HepG2 (cell line): ENCODE data around the gene DNAAF3. TPM values are rescaled to one million over a fixed set of nuclear protein-coding genes. Genes with fewer than 3 reads are reported as not detected.

Experiments used
- AFF4 ChIP-seq: sonication (generic); formaldehyde crosslinking; IDR thresholded peaks from 2 replicates; pipeline ENCODE4 v1.4.0; 2020; ENCODE audit warnings: missing genetic modification reagents
- HOXA3 ChIP-seq: sonication (generic); formaldehyde crosslinking; IDR thresholded peaks from 2 replicates; pipeline ENCODE4 v1.5.0; 2020; ENCODE audit warnings: missing genetic modification reagents
- KDM1A ChIP-seq: IDR thresholded peaks from 2 replicates; pipeline ENCODE4 v1.6.1; 2016; ENCODE audit warnings: missing compliant biosample characterization
- KLF12 ChIP-seq: sonication (generic); formaldehyde crosslinking; IDR thresholded peaks from 2 replicates; pipeline ENCODE4 v1.4.0; 2020; ENCODE audit warnings: missing genetic modification reagents, borderline replicate concordance
- MED1 ChIP-seq: sonication (generic); formaldehyde crosslinking; IDR thresholded peaks from 2 replicates; pipeline ENCODE4 v1.4.0; 2020; ENCODE audit warnings: missing genetic modification reagents
- MIXL1 ChIP-seq: IDR thresholded peaks from 2 replicates; pipeline ENCODE4 v1.6.1; 2016
- PLRG1 ChIP-seq: fragments of 450-650 bp; conservative IDR thresholded peaks from 2 replicates; pipeline ENCODE4 v1.6.1; 2016
- RELA ChIP-seq: sonication (generic); formaldehyde crosslinking; IDR thresholded peaks from 2 replicates; pipeline ENCODE4 v1.4.0; 2020; ENCODE audit warnings: missing genetic modification reagents
- RFXAP ChIP-seq: sonication (generic); formaldehyde crosslinking; IDR thresholded peaks from 2 replicates; pipeline ENCODE4 v1.4.0; 2020; ENCODE audit warnings: missing genetic modification reagents, borderline replicate concordance
- SIN3A ChIP-seq: IDR thresholded peaks from 2 replicates; pipeline ENCODE4 v1.6.1; 2011; ENCODE audit warnings: low read depth, mild to moderate bottlenecking, control low read depth, low read length, borderline replicate concordance
- ZFP82 ChIP-seq: sonication (generic); formaldehyde crosslinking; IDR thresholded peaks from 2 replicates; pipeline ENCODE4 v1.5.1; 2020; ENCODE audit warnings: mild to moderate bottlenecking, missing genetic modification reagents, borderline replicate concordance
- ZMYM3 ChIP-seq: sonication (generic); formaldehyde crosslinking; IDR thresholded peaks from 2 replicates; pipeline ENCODE4 v1.5.1; 2020; ENCODE audit warnings: mild to moderate bottlenecking, missing genetic modification reagents
- ZNF317 ChIP-seq: sonication (generic); formaldehyde crosslinking; IDR thresholded peaks from 2 replicates; pipeline ENCODE4 v1.5.0; 2020; ENCODE audit warnings: mild to moderate bottlenecking, missing genetic modification reagents
- ZNF577 ChIP-seq: sonication (generic); formaldehyde crosslinking; IDR thresholded peaks from 2 replicates; pipeline ENCODE4 v1.4.0; 2020; ENCODE audit warnings: mild to moderate bottlenecking, low read depth, missing genetic modification reagents, borderline replicate concordance
- ZNF737 ChIP-seq: sonication (generic); formaldehyde crosslinking; IDR thresholded peaks from 2 replicates; pipeline ENCODE4 v1.5.0; 2020; ENCODE audit warnings: missing genetic modification reagents, mild to moderate bottlenecking, borderline replicate concordance
- ZNF749 ChIP-seq: sonication (generic); formaldehyde crosslinking; IDR thresholded peaks from 2 replicates; pipeline ENCODE4 v1.8.0; 2022; ENCODE audit warnings: mild to moderate bottlenecking, missing genetic modification reagents, moderate library complexity, borderline replicate concordance
- polyA plus RNA-seq, 8 experiments: library from polyadenylated mRNA; depleted of rRNA in 3 of 8; stranded (reverse) in 7 of 8; unstranded in 1 of 8; fragments of >200 nt; fragmentation: Illumina TruSeq in 4 of 8; extraction: Trizol in 4 of 8; gene quantifications; 2 replicates each; pipeline versions ENCODE4 v1.2.1 to v1.2.3, GENCODE V29; 2011 to 2016; ENCODE audit warnings: low read depth in 4 of 8, missing spikeins in 1 of 8, mixed read lengths in 1 of 8; ENCODE audit not compliant: insufficient read depth in 1 of 8
- total RNA-seq, 5 experiments: library from RNA; depleted of rRNA; stranded (reverse); fragments of >200 nt; fragmentation: Illumina TruSeq; extraction: Trizol; gene quantifications; 2 replicates each; pipeline ENCODE4 v1.2.3, GENCODE V29; 2016; ENCODE audit warnings: low read depth in 1 of 5
- TF ChIP-seq, protein P1 (sequence below): sonication (generic); formaldehyde crosslinking; IDR thresholded peaks from 2 replicates; pipeline ENCODE4 v1.4.0; 2020; ENCODE audit warnings: missing genetic modification reagents, borderline replicate concordance
- TF ChIP-seq, protein P2 (sequence below), 2 experiments: sonication (generic) in 1 of 2; formaldehyde crosslinking in 1 of 2; IDR thresholded peaks; 2 replicates each; pipeline versions ENCODE4 v1.4.0 to v1.6.1; 2016 to 2020; ENCODE audit warnings: borderline replicate concordance in 1 of 2, low read depth in 1 of 2, mild to moderate bottlenecking in 1 of 2, missing genetic modification reagents in 1 of 2

Gene DNAAF3
- total and polyA plus RNA-seq, 2 of the 13 experiments (the other 11 are each of a cell fraction or from before 2014, with no cell fraction given) = 0.30 to 0.40 TPM

GRCh38 chr19:55206664-55207500 is 40.5 kb upstream of the DNAAF3 start (continued):
- 0 out of 2 replicates have a peak, but pooled peaks have one; percentile 66 for TF ChIP-seq AFF4
- peak; percentile 70; the same call in 1 of the 2 replicates for TF ChIP-seq SIN3A
- TF ChIP-seq ZFP82 (CRISPR knock-in tag) = no peak
- TF ChIP-seq KLF12 (CRISPR knock-in tag) = no peak
- peak; percentile 87; the same call in 1 of the 2 replicates for TF ChIP-seq ZNF317 (CRISPR knock-in tag)
- TF ChIP-seq, protein P1, sequence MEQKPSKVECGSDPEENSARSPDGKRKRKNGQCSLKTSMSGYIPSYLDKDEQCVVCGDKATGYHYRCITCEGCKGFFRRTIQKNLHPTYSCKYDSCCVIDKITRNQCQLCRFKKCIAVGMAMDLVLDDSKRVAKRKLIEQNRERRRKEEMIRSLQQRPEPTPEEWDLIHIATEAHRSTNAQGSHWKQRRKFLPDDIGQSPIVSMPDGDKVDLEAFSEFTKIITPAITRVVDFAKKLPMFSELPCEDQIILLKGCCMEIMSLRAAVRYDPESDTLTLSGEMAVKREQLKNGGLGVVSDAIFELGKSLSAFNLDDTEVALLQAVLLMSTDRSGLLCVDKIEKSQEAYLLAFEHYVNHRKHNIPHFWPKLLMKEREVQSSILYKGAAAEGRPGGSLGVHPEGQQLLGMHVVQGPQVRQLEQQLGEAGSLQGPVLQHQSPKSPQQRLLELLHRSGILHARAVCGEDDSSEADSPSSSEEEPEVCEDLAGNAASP (CRISPR knock-in tag) = peak; percentile 73; the same call in 1 of the 2 replicates
- TF ChIP-seq ZNF749 (CRISPR knock-in tag) = 0 out of 2 replicates have a peak, but pooled peaks have one; percentile 46
- TF ChIP-seq, protein P2, sequence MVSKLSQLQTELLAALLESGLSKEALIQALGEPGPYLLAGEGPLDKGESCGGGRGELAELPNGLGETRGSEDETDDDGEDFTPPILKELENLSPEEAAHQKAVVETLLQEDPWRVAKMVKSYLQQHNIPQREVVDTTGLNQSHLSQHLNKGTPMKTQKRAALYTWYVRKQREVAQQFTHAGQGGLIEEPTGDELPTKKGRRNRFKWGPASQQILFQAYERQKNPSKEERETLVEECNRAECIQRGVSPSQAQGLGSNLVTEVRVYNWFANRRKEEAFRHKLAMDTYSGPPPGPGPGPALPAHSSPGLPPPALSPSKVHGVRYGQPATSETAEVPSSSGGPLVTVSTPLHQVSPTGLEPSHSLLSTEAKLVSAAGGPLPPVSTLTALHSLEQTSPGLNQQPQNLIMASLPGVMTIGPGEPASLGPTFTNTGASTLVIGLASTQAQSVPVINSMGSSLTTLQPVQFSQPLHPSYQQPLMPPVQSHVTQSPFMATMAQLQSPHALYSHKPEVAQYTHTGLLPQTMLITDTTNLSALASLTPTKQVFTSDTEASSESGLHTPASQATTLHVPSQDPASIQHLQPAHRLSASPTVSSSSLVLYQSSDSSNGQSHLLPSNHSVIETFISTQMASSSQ (IDR thresholded peaks at IDR 0.05; ENCODE audit: low read depth) = peak; percentile 6; the same call in 1 of the 2 replicates
- TF ChIP-seq, protein P2 (CRISPR knock-in tag; IDR thresholded peaks at IDR 0.05; ENCODE audit: borderline replicate concordance) = peak; percentile 34; the same call in 1 of the 2 replicates
- TF ChIP-seq RFXAP (CRISPR knock-in tag) = peak; percentile 49; the same call in 1 of the 2 replicates
- peak; percentile 81 for TF ChIP-seq HOXA3 (CRISPR knock-in tag)
- TF ChIP-seq ZNF737 (CRISPR knock-in tag) = 0 out of 2 replicates have a peak, but pooled peaks have one; percentile 74
- no peak for TF ChIP-seq KDM1A
- no peak for TF ChIP-seq ZNF577 (CRISPR knock-in tag)
- TF ChIP-seq MIXL1 = peak; percentile 75; the same call in 1 of the 2 replicates
- TF ChIP-seq MED1 (CRISPR knock-in tag) = peak; percentile 82
- TF ChIP-seq ZMYM3 (CRISPR knock-in tag) = 0 out of 2 replicates have a peak, but pooled peaks have one; percentile 30
- TF ChIP-seq RELA (CRISPR knock-in tag) = no peak
- no peak for TF ChIP-seq PLRG1
